ENCODE data around the gene COL18A1. TPM values are rescaled to one million over a fixed set of nuclear protein-coding genes. Genes with fewer than 3 reads are reported as not detected.

The COL18A1 gene
- total RNA-seq, 4 donors from 2014 or later = 16.4 to 42.2 (median 20.7) TPM

GRCh38 chr21:45447821-45448220 is 42.9 kb downstream of the COL18A1 start:
- Histone ChIP-seq H3K9me3 (no peaks in the 10 kb centered on the region), H3K27me3 (peaks cover 0 to 5% (median 5%) of the 10 kb centered on the region in 3 donors), H3K4me1 (no peaks in the 10 kb centered on the region), H3K4me3 (no peak overlapping the region), H3K36me3 (no peaks in the 10 kb centered on the region), H3K27ac (no peak overlapping the region)
- TF ChIP-seq, protein P1, sequence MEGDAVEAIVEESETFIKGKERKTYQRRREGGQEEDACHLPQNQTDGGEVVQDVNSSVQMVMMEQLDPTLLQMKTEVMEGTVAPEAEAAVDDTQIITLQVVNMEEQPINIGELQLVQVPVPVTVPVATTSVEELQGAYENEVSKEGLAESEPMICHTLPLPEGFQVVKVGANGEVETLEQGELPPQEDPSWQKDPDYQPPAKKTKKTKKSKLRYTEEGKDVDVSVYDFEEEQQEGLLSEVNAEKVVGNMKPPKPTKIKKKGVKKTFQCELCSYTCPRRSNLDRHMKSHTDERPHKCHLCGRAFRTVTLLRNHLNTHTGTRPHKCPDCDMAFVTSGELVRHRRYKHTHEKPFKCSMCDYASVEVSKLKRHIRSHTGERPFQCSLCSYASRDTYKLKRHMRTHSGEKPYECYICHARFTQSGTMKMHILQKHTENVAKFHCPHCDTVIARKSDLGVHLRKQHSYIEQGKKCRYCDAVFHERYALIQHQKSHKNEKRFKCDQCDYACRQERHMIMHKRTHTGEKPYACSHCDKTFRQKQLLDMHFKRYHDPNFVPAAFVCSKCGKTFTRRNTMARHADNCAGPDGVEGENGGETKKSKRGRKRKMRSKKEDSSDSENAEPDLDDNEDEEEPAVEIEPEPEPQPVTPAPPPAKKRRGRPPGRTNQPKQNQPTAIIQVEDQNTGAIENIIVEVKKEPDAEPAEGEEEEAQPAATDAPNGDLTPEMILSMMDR (IDR thresholded peaks at IDR 0.05 in 4 of 5, conservative IDR thresholded peaks at IDR 0.05 in 1 of 5) = no peak
- no peak for TF ChIP-seq POLR2A (IDR thresholded peaks at IDR 0.05)
- no peak for ATAC-seq
- intact Hi-C loops (cut with DNase I; ENCODE audit: low total_unique reads) = no loop called here
- DNase-seq = no peak
- in situ Hi-C loops (cut with MboI; ENCODE audit: low sequenced_read_pairs in 4 of 4) = loop anchor here (10.0 to 25.0 kb wide), 3 partner anchors 153 to 303 kb away; partner anchors contain the start of gene POFUT2 (in 1 of the 4)

DNA sequence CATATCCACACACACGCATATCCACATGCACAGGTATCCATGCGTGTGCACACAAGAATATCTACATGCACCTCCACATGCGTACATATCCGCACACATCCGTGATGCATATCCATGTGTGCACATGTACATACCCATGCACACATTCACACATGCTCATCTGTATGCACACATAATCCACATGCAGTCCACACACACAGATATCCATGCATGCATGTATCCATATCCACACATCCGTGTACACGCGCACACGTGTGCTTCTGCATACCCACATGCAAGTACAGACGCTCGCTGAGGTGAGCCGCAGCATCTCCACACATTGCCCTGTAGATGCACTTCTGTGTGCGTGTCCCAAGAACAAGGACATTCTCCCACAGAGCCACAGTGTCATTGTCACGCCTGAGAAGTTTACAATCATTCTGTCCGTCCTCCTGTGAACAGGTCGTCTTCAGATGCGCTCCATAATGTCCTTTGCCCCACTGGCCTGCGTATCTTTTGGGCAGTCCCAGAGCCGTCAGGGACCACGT is 43.4 kb downstream of the COL18A1 start:
- ATAC-seq = no peak
- in situ Hi-C loops (cut with MboI; ENCODE audit: low sequenced_read_pairs in 4 of 4) = loop anchor here (10.0 to 25.0 kb wide), 3 partner anchors 154 to 304 kb away; partner anchors contain the start of gene POFUT2 (in 1 of the 4)
- Histone ChIP-seq H3K4me3 (no peak overlapping the region), H3K4me1 (no peaks in the 10 kb centered on the region), H3K27me3 (peaks cover 0 to 5% (median 5%) of the 10 kb centered on the region in 3 donors), H3K27ac (no peak overlapping the region), H3K9me3 (no peaks in the 10 kb centered on the region), H3K36me3 (no peaks in the 10 kb centered on the region)
- DNase-seq = no peak
- intact Hi-C loops (cut with DNase I; ENCODE audit: low total_unique reads) = no loop called here
- no peak for TF ChIP-seq POLR2A (IDR thresholded peaks at IDR 0.05)
- TF ChIP-seq, protein P1 (IDR thresholded peaks at IDR 0.05 in 4 of 5, conservative IDR thresholded peaks at IDR 0.05 in 1 of 5) = no peak

DNA sequence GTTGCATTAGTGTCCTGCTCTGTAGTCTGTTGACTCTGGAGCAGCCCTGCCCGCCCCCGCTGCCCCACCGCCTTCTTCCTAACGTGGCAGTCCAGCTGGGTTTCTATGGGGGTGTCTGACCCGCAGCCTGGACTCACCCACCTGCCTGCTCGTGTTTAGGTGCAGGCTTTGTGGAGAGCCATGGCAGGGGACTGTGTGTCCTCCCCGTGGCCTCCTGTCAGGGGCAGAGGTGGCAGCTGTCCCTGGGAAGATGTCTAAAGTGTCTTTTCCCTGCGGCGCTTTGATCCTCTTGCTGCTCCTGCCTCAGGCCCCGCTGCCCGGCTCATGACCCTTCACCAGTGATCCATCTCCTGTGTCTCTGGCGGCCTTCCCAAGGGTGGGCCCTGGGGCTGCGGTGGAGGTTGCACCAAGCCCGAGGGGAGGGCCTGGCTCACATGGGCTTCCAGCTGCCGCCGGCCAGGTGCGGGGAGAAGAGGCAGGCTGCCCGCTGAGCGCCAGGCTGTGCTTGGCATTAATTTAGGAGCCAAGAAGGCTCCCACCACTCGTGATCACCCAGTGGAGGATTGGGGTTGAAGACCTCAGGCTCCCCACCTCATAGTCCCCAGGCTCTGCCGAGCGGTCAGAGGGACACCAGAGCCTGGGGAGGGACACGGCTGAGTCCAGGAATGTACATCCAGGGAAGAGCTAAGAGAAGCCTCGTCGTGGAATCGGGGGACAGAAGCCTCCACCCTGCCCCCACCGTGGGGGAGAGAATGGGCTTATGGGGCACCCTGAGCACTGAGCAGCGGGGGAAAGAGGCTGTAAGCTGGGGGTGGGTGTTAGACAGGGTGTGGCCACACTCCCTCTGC is 44.1 kb downstream of the COL18A1 start:
- intact Hi-C loops (cut with DNase I; ENCODE audit: low total_unique reads) = no loop called here
- Histone ChIP-seq H3K27me3 (peaks cover 0 to 5% (median 5%) of the 10 kb centered on the region in 3 donors), H3K36me3 (no peaks in the 10 kb centered on the region), H3K4me1 (no peaks in the 10 kb centered on the region), H3K27ac (no peak overlapping the region), H3K4me3 (no peak overlapping the region), H3K9me3 (no peaks in the 10 kb centered on the region)
- in situ Hi-C loops (cut with MboI; ENCODE audit: low sequenced_read_pairs in 4 of 4) = loop anchor here (10.0 to 25.0 kb wide), 3 partner anchors 154 to 304 kb away; partner anchors contain the start of gene POFUT2 (in 1 of the 4)
- DNase-seq (no peak), ATAC-seq (no peak)
- TF ChIP-seq, protein P1 (IDR thresholded peaks at IDR 0.05 in 4 of 5, conservative IDR thresholded peaks at IDR 0.05 in 1 of 5) = no peak
- no peak for TF ChIP-seq POLR2A (IDR thresholded peaks at IDR 0.05)

DNA sequence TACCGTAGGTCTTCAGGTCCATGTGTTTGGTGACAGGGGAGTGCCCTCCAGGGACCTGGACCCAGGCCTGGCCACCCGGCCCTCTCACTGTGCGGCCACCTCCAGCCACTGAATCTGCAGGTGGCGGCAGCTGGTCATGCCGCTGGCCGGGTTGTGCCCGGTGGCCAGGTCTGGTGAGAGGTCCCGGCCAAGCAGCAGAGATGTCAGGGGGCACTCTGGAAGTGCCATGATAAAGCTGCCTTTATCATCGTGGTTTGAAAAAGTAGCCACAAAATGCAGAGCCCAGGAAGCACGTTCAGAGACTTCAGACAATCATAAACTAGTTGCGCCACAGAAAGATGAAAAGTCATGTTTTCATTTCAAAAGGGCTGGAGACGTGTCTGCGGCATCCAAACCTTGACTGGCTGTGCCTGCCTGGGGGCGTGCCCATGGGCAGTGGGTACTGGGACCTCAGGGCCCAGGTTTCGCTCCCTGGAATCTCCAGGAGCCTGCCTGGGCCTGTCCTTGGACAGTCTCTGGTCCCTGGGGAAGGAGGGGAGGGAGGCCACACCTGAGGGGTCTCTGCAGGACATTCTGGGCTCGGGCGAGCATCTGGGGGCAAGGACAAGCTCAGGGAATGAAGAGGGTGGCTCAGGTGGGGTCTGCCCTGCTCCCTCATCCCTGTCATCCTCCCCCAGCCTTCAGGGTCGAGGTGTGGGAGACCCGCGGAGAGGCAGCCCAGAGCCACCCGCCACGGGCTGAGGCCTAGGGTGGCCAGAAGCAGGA is 44.9 kb downstream of the COL18A1 start:
- in situ Hi-C loops (cut with MboI; ENCODE audit: low sequenced_read_pairs in 4 of 4) = loop anchor here (10.0 to 25.0 kb wide), 3 partner anchors 155 to 305 kb away; partner anchors contain the start of gene POFUT2 (in 1 of the 4)
- Histone ChIP-seq H3K9me3 (no peaks in the 10 kb centered on the region), H3K4me1 (no peaks in the 10 kb centered on the region), H3K36me3 (no peaks in the 10 kb centered on the region), H3K27me3 (peaks cover 3 to 5% (median 5%) of the 10 kb centered on the region in 3 donors), H3K27ac (no peak overlapping the region), H3K4me3 (no peak overlapping the region)
- ATAC-seq (no peak), DNase-seq (no peak)
- TF ChIP-seq, protein P1 (IDR thresholded peaks at IDR 0.05 in 4 of 5, conservative IDR thresholded peaks at IDR 0.05 in 1 of 5) = no peak
- TF ChIP-seq POLR2A (IDR thresholded peaks at IDR 0.05) = no peak
- intact Hi-C loops (cut with DNase I; ENCODE audit: low total_unique reads) = no loop called here
